PC-9 (cell line): Measurements from ENCODE around the gene LINGO3. TPM values are rescaled to one million over a fixed set of nuclear protein-coding genes. Genes with fewer than 3 reads are reported as not detected.

Experiments
- BruUV-seq: library from RNA; stranded (reverse); fragments of 400-500 nt; replicated peaks from 2 replicates; lab custom pipeline; 2021; lab: Mats Ljungman, UMichigan
- CTCF ChIA-PET: fragments of 300-600 bp; sonication (Branson Sonifier 250); formaldehyde crosslinking; loops from one replicate; lab custom pipeline; 2022; ENCODE audit warnings: antibody characterized with exemption; lab: Charles Lee
- POLR2A ChIA-PET: fragments of 300-600 bp; sonication (Branson Sonifier 250); formaldehyde crosslinking; loops from one replicate; lab custom pipeline; 2022; ENCODE audit warnings: antibody characterized with exemption; ENCODE audit not compliant: unreplicated experiment; lab: Charles Lee
- DNase-seq, 2 experiments: peaks; one replicate each; pipeline versions ENCODE4 v3.0.0 to v3.0.0-alpha.2; 2015 to 2022; ENCODE audit warnings: mixed read lengths in 1 of 2
- H2AFZ ChIP-seq: fragments of 200-600 bp; sonication (generic); 2 replicates; pipeline ENCODE4 v1.8.1; 2017; ENCODE audit warnings: antibody characterized with exemption
- H3F3A ChIP-seq: fragments of 200-600 bp; sonication (generic); 2 replicates; pipeline ENCODE4 v1.8.1; 2017; ENCODE audit warnings: antibody characterized with exemption, mild to moderate bottlenecking, low read depth; ENCODE audit not compliant: insufficient read depth
- H3K27ac ChIP-seq: fragments of 200-600 bp; sonication (generic); 2 replicates; pipeline ENCODE4 v1.6.1; 2016; ENCODE audit warnings: mixed run types
- H3K27me3 ChIP-seq: fragments of 200-600 bp; sonication (generic); 2 replicates; pipeline ENCODE4 v1.6.1; 2016; ENCODE audit warnings: low read depth, mixed run types; ENCODE audit not compliant: insufficient read depth
- H3K36me3 ChIP-seq: fragments of 200-600 bp; sonication (generic); 2 replicates; pipeline ENCODE4 v1.6.1; 2016; ENCODE audit warnings: low read depth, mixed run types
- H3K4me1 ChIP-seq: fragments of 200-600 bp; sonication (generic); replicated peaks from 2 replicates; pipeline ENCODE4 v1.6.1; 2016; ENCODE audit warnings: mixed run types; ENCODE audit not compliant: insufficient read depth
- H3K4me2 ChIP-seq: fragments of 200-600 bp; sonication (generic); 2 replicates; pipeline ENCODE4 v1.6.1; 2017; ENCODE audit warnings: mixed run types
- H3K4me3 ChIP-seq: fragments of 200-600 bp; sonication (generic); 2 replicates; pipeline ENCODE4 v1.6.1; 2016; ENCODE audit warnings: mixed run types
- H3K79me2 ChIP-seq: fragments of 200-600 bp; sonication (generic); 2 replicates; pipeline ENCODE4 v1.6.1; 2017; ENCODE audit warnings: low read depth, mixed run types
- H3K9me2 ChIP-seq: fragments of 200-600 bp; sonication (generic); 2 replicates; pipeline ENCODE4 v1.8.1; 2017; ENCODE audit warnings: mild to moderate bottlenecking; ENCODE audit not compliant: insufficient read depth
- H3K9me3 ChIP-seq: fragments of 200-600 bp; sonication (generic); 2 replicates; pipeline ENCODE4 v1.8.1; 2016; ENCODE audit warnings: low read depth; ENCODE audit not compliant: insufficient read depth
- H4K20me1 ChIP-seq: fragments of 200-600 bp; sonication (generic); 2 replicates; pipeline ENCODE4 v1.8.1; 2017; ENCODE audit not compliant: insufficient read depth
- EZH2 ChIP-seq: fragments of 200-600 bp; sonication (generic); IDR thresholded peaks from 2 replicates; pipeline ENCODE4 v1.8.0; 2017; ENCODE audit warnings: antibody characterized with exemption, low read depth
- intact Hi-C: fragments of 100-400 bp; cut with micrococcal nuclease; formaldehyde crosslinking; loops from one replicate; pipeline ENCODE4 v1.10.0; 2022; ENCODE audit not compliant: unreplicated experiment
- total RNA-seq: library from RNA; stranded (reverse); gene quantifications from 2 replicates; pipeline ENCODE4 v1.2.3, GENCODE V29; 2021
- TF ChIP-seq, protein P1 (sequence below): fragments of 200-600 bp; sonication (generic); conservative IDR thresholded peaks from 2 replicates; pipeline ENCODE4 v1.6.1; 2017; ENCODE audit warnings: mixed run types, antibody characterized with exemption, mild to moderate bottlenecking, moderate library complexity

Gene LINGO3
- total RNA-seq, 1 experiment from 2014 or later = not detected

DNA sequence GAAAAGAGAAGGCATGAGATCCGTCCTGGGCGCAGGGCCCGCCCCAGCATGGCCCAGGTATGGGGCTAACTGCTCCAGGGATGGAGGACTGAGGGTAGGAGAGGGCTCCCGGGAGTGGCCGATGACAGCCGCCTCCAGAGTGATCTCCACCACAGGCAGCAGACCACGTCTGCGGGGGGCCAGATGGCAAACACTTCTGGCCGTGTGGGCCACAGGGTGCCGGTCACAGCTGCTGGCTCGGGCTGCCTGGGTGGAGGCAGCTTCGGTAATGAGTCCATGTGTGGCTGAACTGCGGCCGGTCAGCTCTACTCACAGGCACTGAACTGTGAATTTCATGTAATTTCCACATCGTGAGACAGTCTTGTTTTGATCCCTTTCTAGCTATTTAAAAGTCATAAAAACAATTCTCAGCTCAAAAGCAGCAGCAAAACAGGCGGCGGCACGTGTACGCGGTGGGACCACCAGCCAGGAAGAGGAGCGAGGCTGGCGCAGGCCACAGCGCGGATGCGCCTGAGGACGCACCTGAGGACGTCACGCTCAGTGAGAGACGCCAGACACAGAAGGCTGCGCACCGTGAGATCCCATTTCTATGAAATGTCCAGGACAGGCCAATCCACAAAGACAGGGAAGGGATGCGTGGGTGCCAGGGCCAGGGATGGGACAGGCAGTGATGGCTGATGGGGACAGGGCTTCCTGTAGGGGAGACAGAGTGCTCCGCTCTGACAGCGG lies 16.4 kb upstream of the LINGO3 start:
- no peak overlapping the region for H3K4me3 ChIP-seq
- no peak overlapping the region for H2AFZ ChIP-seq
- H4K20me1 ChIP-seq = no peaks in the 10 kb centered on the region
- no peaks in the 10 kb centered on the region for H3K36me3 ChIP-seq
- intact Hi-C loops = no loop called here
- no peaks in the 10 kb centered on the region; the same call in 1 of the 2 replicates for H3F3A ChIP-seq
- POLR2A ChIA-PET = no interaction called here
- H3K27ac ChIP-seq = no peak overlapping the region
- no peaks in the 10 kb centered on the region for H3K27me3 ChIP-seq
- no peak for DNase-seq
- no peak for TF ChIP-seq EZH2
- TF ChIP-seq, protein P1, sequence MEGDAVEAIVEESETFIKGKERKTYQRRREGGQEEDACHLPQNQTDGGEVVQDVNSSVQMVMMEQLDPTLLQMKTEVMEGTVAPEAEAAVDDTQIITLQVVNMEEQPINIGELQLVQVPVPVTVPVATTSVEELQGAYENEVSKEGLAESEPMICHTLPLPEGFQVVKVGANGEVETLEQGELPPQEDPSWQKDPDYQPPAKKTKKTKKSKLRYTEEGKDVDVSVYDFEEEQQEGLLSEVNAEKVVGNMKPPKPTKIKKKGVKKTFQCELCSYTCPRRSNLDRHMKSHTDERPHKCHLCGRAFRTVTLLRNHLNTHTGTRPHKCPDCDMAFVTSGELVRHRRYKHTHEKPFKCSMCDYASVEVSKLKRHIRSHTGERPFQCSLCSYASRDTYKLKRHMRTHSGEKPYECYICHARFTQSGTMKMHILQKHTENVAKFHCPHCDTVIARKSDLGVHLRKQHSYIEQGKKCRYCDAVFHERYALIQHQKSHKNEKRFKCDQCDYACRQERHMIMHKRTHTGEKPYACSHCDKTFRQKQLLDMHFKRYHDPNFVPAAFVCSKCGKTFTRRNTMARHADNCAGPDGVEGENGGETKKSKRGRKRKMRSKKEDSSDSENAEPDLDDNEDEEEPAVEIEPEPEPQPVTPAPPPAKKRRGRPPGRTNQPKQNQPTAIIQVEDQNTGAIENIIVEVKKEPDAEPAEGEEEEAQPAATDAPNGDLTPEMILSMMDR = no peak
- CTCF ChIA-PET = no interaction called here
- no TSS peak for BruUV-seq
- H3K9me2 ChIP-seq = no peaks in the 10 kb centered on the region
- H3K4me2 ChIP-seq = no peak overlapping the region
- H3K79me2 ChIP-seq = peaks cover 29% of the 10 kb centered on the region
- peaks cover under 1% of the 10 kb centered on the region; the same call in 1 of the 2 replicates for H3K4me1 ChIP-seq
- H3K9me3 ChIP-seq = no peaks in the 10 kb centered on the region

DNA sequence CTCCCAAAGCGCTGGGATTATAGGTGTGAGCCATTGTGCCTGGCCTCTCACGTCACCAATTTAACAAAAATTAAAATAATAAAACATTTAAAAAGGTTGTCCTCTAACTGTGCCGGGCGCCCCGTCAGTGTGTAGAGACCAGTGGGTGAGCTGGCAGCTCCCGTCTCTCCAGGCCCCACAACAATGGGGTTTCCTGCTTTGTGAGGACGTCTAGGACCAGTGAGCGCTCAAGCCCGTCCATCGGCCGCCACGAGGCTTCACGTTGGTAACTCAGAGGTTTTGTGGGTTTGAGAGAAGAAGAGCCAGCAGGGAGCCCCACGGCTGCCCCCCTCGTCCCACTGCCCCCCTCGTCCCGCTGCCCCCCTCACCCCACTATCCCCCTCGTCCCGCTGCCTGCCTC lies 15.8 kb upstream of the LINGO3 start:
- no peak overlapping the region for H3K4me2 ChIP-seq
- intact Hi-C loops = no loop called here
- H3K79me2 ChIP-seq = peaks cover 22% of the 10 kb centered on the region
- DNase-seq = no peak
- H3K36me3 ChIP-seq = no peaks in the 10 kb centered on the region
- no peak overlapping the region for H3K4me3 ChIP-seq
- BruUV-seq = no TSS peak
- no peaks in the 10 kb centered on the region for H3K9me2 ChIP-seq
- ChIA-PET POLR2A (no interaction called here), CTCF (no interaction called here)
- no peak overlapping the region for H2AFZ ChIP-seq
- TF ChIP-seq, protein P1 = no peak
- TF ChIP-seq EZH2 = no peak
- H3K27ac ChIP-seq = no peak overlapping the region
- no peaks in the 10 kb centered on the region; the same call in 1 of the 2 replicates for H3F3A ChIP-seq
- no peaks in the 10 kb centered on the region for H3K27me3 ChIP-seq
- H4K20me1 ChIP-seq = no peaks in the 10 kb centered on the region
- H3K4me1 ChIP-seq = no peaks in the 10 kb centered on the region
- no peaks in the 10 kb centered on the region for H3K9me3 ChIP-seq

DNA sequence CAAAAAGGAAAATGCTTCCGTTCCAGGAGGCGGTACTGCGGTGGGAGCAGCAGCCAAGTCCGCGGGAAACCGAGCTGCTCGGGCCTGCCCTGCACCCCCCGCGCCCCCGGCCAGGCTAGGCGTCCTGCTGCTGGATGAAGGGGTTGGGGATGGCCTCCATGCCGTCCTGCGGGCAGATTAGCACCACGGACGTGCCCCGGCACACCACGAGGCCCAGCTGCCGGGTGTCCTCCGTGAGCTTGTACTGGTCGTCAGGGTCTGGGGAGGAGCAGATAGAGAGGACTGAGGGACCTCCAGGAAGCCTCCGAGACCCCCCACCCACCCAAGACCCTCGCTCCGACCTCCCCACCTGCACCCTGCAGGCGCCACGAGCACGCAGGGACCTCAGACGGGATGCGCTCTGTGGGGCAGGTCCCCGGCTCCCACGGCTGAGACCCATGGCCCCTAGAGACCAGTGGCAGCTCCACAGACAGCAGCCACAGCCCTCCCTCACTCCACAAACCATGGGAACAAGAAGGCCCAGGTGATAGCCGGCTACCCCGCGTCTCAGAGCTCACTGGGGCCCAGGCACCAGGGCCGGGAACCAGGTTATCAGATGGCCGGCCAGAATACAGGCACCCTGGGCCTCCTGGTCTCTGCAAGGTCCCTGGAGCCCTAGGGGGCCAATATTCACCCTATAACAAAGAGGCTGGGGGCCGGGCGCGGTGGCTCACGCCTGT lies 13.8 kb upstream of the LINGO3 start:
- H4K20me1 ChIP-seq = no peaks in the 10 kb centered on the region
- H3K27ac ChIP-seq = no peak overlapping the region
- H3K36me3 ChIP-seq = no peaks in the 10 kb centered on the region
- no peaks in the 10 kb centered on the region for H3K4me1 ChIP-seq
- H3K9me3 ChIP-seq = no peaks in the 10 kb centered on the region
- no peak for DNase-seq
- no peaks in the 10 kb centered on the region for H3K9me2 ChIP-seq
- ChIA-PET CTCF (no interaction called here), POLR2A (no interaction called here)
- intact Hi-C loops = no loop called here
- no peak overlapping the region for H3K4me2 ChIP-seq
- H3F3A ChIP-seq = no peaks in the 10 kb centered on the region
- TF ChIP-seq, protein P1 = no peak
- TF ChIP-seq EZH2 = no peak
- peaks cover 5% of the 10 kb centered on the region; the same call in 1 of the 2 replicates for H3K79me2 ChIP-seq
- H3K27me3 ChIP-seq = no peaks in the 10 kb centered on the region
- H2AFZ ChIP-seq = no peak overlapping the region
- BruUV-seq = no TSS peak
- no peak overlapping the region for H3K4me3 ChIP-seq
